GM12874 (cell line): ENCODE results near the gene CELF4.

ENCODE experiments used
- TF ChIP-seq, protein P1 (sequence below): IDR thresholded peaks from 2 replicates; pipeline ENCODE4 v1.5.1; 2011; ENCODE audit warnings: low read depth, mild to moderate bottlenecking, control low read depth, low read length, moderate library complexity; ENCODE audit not compliant: insufficient read depth

CELF4 gene

DNA sequence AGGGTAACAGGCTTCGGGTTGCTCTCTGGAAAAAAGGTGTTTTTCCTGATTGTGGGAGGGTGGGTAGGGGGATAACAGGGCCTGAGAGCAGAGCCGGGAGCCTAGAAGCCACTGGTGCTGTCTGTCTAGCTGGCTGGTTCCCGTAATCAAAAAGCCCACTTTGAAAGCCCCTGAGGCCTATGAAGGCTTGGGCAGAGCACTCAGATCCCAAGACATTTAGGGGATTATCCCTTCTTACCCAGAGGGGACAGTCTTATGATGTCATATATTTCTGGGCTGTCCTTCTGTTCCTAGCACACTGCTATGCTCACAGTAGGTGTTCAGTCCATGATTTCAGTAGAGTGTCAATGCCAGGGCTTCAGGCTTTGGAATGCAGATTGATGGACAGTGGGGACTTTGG is 45.1 kb downstream of the CELF4 start:
- TF ChIP-seq, protein P1, sequence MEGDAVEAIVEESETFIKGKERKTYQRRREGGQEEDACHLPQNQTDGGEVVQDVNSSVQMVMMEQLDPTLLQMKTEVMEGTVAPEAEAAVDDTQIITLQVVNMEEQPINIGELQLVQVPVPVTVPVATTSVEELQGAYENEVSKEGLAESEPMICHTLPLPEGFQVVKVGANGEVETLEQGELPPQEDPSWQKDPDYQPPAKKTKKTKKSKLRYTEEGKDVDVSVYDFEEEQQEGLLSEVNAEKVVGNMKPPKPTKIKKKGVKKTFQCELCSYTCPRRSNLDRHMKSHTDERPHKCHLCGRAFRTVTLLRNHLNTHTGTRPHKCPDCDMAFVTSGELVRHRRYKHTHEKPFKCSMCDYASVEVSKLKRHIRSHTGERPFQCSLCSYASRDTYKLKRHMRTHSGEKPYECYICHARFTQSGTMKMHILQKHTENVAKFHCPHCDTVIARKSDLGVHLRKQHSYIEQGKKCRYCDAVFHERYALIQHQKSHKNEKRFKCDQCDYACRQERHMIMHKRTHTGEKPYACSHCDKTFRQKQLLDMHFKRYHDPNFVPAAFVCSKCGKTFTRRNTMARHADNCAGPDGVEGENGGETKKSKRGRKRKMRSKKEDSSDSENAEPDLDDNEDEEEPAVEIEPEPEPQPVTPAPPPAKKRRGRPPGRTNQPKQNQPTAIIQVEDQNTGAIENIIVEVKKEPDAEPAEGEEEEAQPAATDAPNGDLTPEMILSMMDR: no peak

DNA sequence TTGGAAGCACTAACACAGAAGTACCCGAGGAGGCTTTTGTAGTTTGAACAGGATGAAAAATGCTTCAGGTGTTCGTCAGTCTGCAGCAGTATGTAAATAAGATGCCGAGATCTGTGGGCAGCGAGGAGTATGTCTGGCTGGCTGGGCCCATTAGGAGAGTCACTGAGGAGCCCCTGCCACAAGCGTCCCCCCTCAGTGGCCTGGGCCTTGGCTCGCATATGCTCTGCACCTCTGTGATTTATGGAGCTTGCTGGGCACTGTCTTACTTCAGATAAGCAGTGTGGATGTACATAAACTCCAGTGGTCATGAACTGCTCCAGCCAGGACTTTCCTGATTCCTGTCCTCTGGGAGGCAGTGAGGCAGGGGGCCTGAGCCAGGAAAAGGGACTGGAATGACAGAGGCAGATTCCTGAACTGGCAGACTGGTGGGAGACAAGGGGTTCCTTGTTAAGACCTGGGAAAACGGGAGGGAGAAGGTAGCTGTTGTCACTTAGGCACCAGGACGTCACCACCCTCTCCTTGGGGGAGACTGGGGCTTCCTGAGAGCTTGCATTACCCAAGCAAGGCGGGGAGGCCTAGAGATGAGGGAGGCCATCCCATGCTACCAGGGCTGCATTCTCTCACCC is 46.0 kb downstream of the CELF4 start:
- TF ChIP-seq, protein P1: no peak

DNA sequence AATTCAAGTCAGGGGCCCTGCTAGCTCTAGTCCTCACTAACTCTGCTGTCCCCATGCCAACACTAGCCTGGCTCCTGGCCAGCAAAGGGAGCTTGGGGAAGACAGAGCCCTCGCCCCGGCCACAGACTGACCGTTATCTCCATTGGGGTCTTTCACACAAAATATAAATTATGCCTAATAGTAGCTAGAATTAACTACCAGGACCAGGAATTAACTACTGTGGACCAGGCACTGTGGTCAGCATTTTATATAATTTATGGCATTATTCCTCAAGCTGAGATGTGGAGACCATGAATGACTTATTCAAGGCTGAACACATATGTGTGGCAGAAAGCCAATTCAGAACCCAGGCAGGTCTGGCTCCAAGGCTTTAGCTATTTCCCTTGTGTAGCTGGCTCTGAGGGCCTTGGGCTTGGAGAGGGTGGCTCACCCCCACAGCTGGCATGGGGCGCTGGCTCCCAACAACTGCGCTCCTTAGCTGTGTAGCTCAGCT is 49.2 kb downstream of the CELF4 start:
- TF ChIP-seq, protein P1: no peak

DNA sequence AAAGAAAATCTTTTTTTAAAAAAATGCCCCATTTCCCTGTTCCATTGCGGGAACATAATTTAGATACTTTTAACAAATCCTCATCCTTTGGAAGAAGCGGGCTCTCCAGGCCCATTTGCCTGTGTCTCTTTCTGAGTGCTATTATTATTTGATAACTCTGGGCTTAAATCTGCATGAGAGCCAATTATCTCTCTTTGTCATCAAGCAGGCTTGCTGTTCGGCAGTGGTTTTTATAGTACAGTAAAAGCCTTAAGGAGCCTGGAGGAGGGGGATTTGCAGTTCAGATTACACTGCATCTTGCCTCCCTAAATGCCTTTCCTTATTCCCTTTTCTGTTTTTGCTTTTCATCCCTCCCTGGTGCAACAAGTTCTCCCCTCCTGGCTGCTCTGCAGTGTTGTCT is 50.6 kb downstream of the CELF4 start:
- TF ChIP-seq, protein P1: no peak

DNA sequence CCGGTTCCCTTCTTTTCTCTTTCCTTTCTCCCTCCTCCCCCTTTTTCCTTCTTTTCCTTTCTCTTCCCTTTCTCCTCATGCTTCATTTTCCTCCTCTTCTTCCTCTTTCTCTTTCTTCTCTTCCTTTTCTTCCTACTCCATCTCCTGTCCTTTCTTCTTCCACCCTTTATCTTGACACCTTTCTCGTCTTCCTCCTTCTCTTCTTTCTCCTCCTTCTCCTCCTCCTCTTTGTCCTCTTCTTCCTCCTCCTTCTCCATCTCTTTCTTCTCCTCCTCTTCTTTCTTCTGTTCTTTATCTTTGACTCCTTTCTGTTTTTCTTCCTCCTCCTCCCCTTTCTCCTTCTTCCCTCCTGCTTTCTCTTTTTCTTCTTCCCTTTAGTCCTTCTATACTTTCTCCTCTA is 53.2 kb downstream of the CELF4 start:
- TF ChIP-seq, protein P1: no peak

DNA sequence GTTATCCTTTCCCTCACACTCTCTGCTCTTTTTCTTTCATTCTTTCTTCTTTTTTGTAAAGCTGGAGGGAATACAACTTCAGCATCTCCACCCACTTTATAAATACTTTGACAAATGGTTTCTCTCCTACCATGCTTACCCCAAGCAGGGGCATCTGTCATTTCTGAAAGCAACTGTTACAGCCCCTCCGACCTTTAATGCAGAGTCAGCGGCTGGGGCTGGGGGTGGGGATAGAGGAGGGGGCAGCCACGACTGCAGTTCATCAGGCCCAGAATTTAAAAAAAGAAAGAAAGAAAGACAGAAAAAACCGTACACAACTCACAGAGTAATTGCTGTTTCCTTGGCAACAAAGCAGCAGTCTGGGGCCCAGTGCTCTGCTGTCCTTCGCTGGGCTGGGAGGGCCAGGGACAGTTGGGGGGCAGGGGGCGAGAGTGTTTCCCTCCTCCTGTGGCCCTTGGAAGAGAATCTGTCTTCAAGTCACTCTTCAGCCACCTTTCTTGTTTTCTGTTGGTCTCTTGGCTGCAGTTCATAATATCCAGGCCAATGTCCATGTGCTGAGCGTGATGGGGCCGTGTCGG is 53.8 kb downstream of the CELF4 start:
- TF ChIP-seq, protein P1: no peak

DNA sequence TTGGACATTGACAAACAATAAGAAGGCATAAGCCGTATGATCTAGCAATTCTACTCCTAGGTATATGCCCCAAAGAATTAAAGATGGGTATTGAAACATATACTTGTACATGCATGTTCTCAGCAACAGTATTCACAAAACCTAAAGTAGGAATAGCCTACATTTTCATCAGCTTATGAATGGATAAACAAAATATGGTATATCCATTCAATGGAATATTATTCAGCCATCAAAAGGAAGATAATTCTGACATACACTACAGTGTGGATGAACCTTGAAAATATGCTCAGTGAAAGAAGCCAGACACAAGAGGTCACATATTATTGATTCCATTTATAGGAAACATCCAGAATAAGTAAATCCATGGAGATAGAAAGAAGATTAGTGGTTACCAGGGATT is 56.0 kb downstream of the CELF4 start:
- TF ChIP-seq, protein P1: no peak
